ENCODE measurements around the gene STC2. TPM values are rescaled to one million over a fixed set of nuclear protein-coding genes. Genes with fewer than 3 reads are reported as not detected.
"Not testable (repeated sequence)": the region's sequence is repeated elsewhere in the genome, so short reads cannot be mapped to it uniquely, and the experiment has no call there.

Gene STC2
- polyA plus RNA-seq, 1 donor (not counting 4 experiments of a cell fraction or from before 2014, with no cell fraction given) = 4.3 TPM

GRCh38 chr5:173288632-173289031 is 39.6 kb downstream of the STC2 start:
- Histone ChIP-seq H3K9me3 (ENCODE audit: control insufficient read depth, low read depth, low read length) (no peaks in the 10 kb centered on the region), H3K4me3 (ENCODE audit: control insufficient read depth in 2 of 3, extremely low read depth in 1 of 3, insufficient read depth in 2 of 3, low read depth in 1 of 3, low read length in 3 of 3) (no peak overlapping the region), H3K36me3 (ENCODE audit: control insufficient read depth in 2 of 2, extremely low read depth in 1 of 2, insufficient read depth in 2 of 2, low read length in 2 of 2) (no peaks in the 10 kb centered on the region), H4K20me1 (ENCODE audit: control insufficient read depth, extremely low read depth, insufficient read depth, low read length) (no peaks in the 10 kb centered on the region), H3K4me2 (ENCODE audit: control insufficient read depth, extremely low read depth, insufficient read depth, low read depth, low read length) (no peak overlapping the region), H2AFZ (ENCODE audit: control insufficient read depth, low read length) (no peak overlapping the region), H3K9ac (ENCODE audit: control insufficient read depth, extremely low read depth, insufficient read depth, low read length) (no peak overlapping the region), H3K4me1 (ENCODE audit: control insufficient read depth, extremely low read depth, insufficient read depth, low read length) (peaks cover 14% of the 10 kb centered on the region), H3K9me1 (ENCODE audit: control insufficient read depth, extremely low read depth, insufficient read depth, low read length) (no peaks in the 10 kb centered on the region), H3K27me3 (ENCODE audit: control insufficient read depth, extremely low read depth, insufficient read depth, low read length) (peaks cover 7% of the 10 kb centered on the region), H3K27ac (ENCODE audit: control insufficient read depth, insufficient read depth, low read length) (no peak overlapping the region), H3K79me2 (ENCODE audit: control insufficient read depth, insufficient read depth, low read length) (no peaks in the 10 kb centered on the region)
- TF ChIP-seq, protein P1, sequence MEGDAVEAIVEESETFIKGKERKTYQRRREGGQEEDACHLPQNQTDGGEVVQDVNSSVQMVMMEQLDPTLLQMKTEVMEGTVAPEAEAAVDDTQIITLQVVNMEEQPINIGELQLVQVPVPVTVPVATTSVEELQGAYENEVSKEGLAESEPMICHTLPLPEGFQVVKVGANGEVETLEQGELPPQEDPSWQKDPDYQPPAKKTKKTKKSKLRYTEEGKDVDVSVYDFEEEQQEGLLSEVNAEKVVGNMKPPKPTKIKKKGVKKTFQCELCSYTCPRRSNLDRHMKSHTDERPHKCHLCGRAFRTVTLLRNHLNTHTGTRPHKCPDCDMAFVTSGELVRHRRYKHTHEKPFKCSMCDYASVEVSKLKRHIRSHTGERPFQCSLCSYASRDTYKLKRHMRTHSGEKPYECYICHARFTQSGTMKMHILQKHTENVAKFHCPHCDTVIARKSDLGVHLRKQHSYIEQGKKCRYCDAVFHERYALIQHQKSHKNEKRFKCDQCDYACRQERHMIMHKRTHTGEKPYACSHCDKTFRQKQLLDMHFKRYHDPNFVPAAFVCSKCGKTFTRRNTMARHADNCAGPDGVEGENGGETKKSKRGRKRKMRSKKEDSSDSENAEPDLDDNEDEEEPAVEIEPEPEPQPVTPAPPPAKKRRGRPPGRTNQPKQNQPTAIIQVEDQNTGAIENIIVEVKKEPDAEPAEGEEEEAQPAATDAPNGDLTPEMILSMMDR (optimal IDR thresholded peaks at IDR 0.05 in 1 of 3, IDR thresholded peaks at IDR 0.05 in 1 of 3, conservative IDR thresholded peaks at IDR 0.05 in 1 of 3; ENCODE audit: extremely low read depth in 1 of 3, insufficient read depth in 2 of 3, low read length in 3 of 3) = no peak
- TF ChIP-seq EZH2 (IDR thresholded peaks at IDR 0.05; ENCODE audit: low read length) = no peak
- FAIRE-seq (no peak), DNase-seq (ENCODE audit: low read depth, low spot score) (no peak)
- dilution Hi-C loops (cut with MboI; ENCODE audit: extremely low pct_ligation_motif_present, low sequenced_read_pairs) = no loop called here

GRCh38 chr5:173287086-173287485 is 41.1 kb downstream of the STC2 start:
- no peaks in the 10 kb centered on the region for H3K36me3 ChIP-seq (ENCODE audit: control insufficient read depth in 2 of 2, extremely low read depth in 1 of 2, insufficient read depth in 2 of 2, low read length in 2 of 2)
- H2AFZ ChIP-seq (ENCODE audit: control insufficient read depth, low read length) = no peak overlapping the region
- no peaks in the 10 kb centered on the region for H3K9me3 ChIP-seq (ENCODE audit: control insufficient read depth, low read depth, low read length)
- no peak for DNase-seq (ENCODE audit: low read depth, low spot score)
- no peak for TF ChIP-seq EZH2 (IDR thresholded peaks at IDR 0.05; ENCODE audit: low read length)
- TF ChIP-seq, protein P1 (optimal IDR thresholded peaks at IDR 0.05 in 1 of 3, IDR thresholded peaks at IDR 0.05 in 1 of 3, conservative IDR thresholded peaks at IDR 0.05 in 1 of 3; ENCODE audit: extremely low read depth in 1 of 3, insufficient read depth in 2 of 3, low read length in 3 of 3) = no peak
- FAIRE-seq = no peak
- no peaks in the 10 kb centered on the region for H3K79me2 ChIP-seq (ENCODE audit: control insufficient read depth, insufficient read depth, low read length)
- no peak overlapping the region for H3K9ac ChIP-seq (ENCODE audit: control insufficient read depth, extremely low read depth, insufficient read depth, low read length)
- H4K20me1 ChIP-seq (ENCODE audit: control insufficient read depth, extremely low read depth, insufficient read depth, low read length) = no peaks in the 10 kb centered on the region
- peaks cover 17% of the 10 kb centered on the region for H3K27me3 ChIP-seq (ENCODE audit: control insufficient read depth, extremely low read depth, insufficient read depth, low read length)
- H3K4me2 ChIP-seq (ENCODE audit: control insufficient read depth, extremely low read depth, insufficient read depth, low read depth, low read length) = no peak overlapping the region
- peaks cover 10% of the 10 kb centered on the region for H3K4me1 ChIP-seq (ENCODE audit: control insufficient read depth, extremely low read depth, insufficient read depth, low read length)
- no peak overlapping the region for H3K27ac ChIP-seq (ENCODE audit: control insufficient read depth, insufficient read depth, low read length)
- dilution Hi-C loops (cut with MboI; ENCODE audit: extremely low pct_ligation_motif_present, low sequenced_read_pairs) = no loop called here
- H3K9me1 ChIP-seq (ENCODE audit: control insufficient read depth, extremely low read depth, insufficient read depth, low read length) = no peaks in the 10 kb centered on the region
- no peak overlapping the region for H3K4me3 ChIP-seq (ENCODE audit: control insufficient read depth in 2 of 3, extremely low read depth in 1 of 3, insufficient read depth in 2 of 3, low read depth in 1 of 3, low read length in 3 of 3)

GRCh38 chr5:173284343-173284958 is 43.8 kb downstream of the STC2 start:
- dilution Hi-C loops (cut with MboI; ENCODE audit: extremely low pct_ligation_motif_present, low sequenced_read_pairs); H3K4me1 ChIP-seq (ENCODE audit: control insufficient read depth, extremely low read depth, insufficient read depth, low read length); H3K9me1 ChIP-seq (ENCODE audit: control insufficient read depth, extremely low read depth, insufficient read depth, low read length); FAIRE-seq; H3K79me2 ChIP-seq (ENCODE audit: control insufficient read depth, insufficient read depth, low read length); H4K20me1 ChIP-seq (ENCODE audit: control insufficient read depth, extremely low read depth, insufficient read depth, low read length); H3K9ac ChIP-seq (ENCODE audit: control insufficient read depth, extremely low read depth, insufficient read depth, low read length); H3K9me3 ChIP-seq (ENCODE audit: control insufficient read depth, low read depth, low read length); H2AFZ ChIP-seq (ENCODE audit: control insufficient read depth, low read length); H3K36me3 ChIP-seq (ENCODE audit: control insufficient read depth in 2 of 2, extremely low read depth in 1 of 2, insufficient read depth in 2 of 2, low read length in 2 of 2); DNase-seq (ENCODE audit: low read depth, low spot score); H3K27ac ChIP-seq (ENCODE audit: control insufficient read depth, insufficient read depth, low read length): not testable (repeated sequence)
- peak overlapping the region in 1 of 3 experiments; percentile 34 for H3K4me3 ChIP-seq (ENCODE audit: control insufficient read depth in 2 of 3, extremely low read depth in 1 of 3, insufficient read depth in 2 of 3, low read depth in 1 of 3, low read length in 3 of 3)
- H3K27me3 ChIP-seq (ENCODE audit: control insufficient read depth, extremely low read depth, insufficient read depth, low read length) = peaks cover 22% of the 10 kb centered on the region
- peak overlapping the region; percentile 71 for H3K4me2 ChIP-seq (ENCODE audit: control insufficient read depth, extremely low read depth, insufficient read depth, low read depth, low read length)

Measured in keratinocyte (primary cell).